D721Med (cell line): ENCODE measurements around the gene KCNG4.

ENCODE experiments used
- DNase-seq: peaks from one replicate; pipeline ENCODE4 v3.0.0; 2011; ENCODE audit warnings: low spot score; ENCODE audit not compliant: insufficient read length
- FAIRE-seq: peaks from 2 replicates; lab custom pipeline; 2011; peaks lifted over from hg19 to GRCh38; lab: Jason Lieb, UNC
- CTCF ChIP-seq: IDR thresholded peaks from 2 replicates; pipeline ENCODE4 v1.5.1; 2012; ENCODE audit warnings: mild to moderate bottlenecking, control low read depth; ENCODE audit not compliant: insufficient read depth; ENCODE audit errors: missing control alignments

KCNG4 gene

GRCh38 chr16:84272740-84273320 is 33.0 kb upstream of the KCNG4 start:
- DNase-seq (no peak), FAIRE-seq (no peak)
- no peak for TF ChIP-seq CTCF

- FAIRE-seq, result no peak
- TF ChIP-seq CTCF, result no peak
- DNase-seq, result no peak
Observed at GRCh38 chr16:84271866-84272265, 32.1 kb upstream of the KCNG4 start.

- FAIRE-seq, result no peak
- no peak for TF ChIP-seq CTCF
- DNase-seq, result no peak
Observed at GRCh38 chr16:84271037-84271436, 31.2 kb upstream of the KCNG4 start.

GRCh38 chr16:84270531-84270930 is 30.7 kb upstream of the KCNG4 start:
- no peak for TF ChIP-seq CTCF
- DNase-seq, result no peak
- FAIRE-seq, result no peak

GRCh38 chr16:84270071-84270470 is 30.3 kb upstream of the KCNG4 start:
- no peak for TF ChIP-seq CTCF
- FAIRE-seq (no peak), DNase-seq (no peak)

GRCh38 chr16:84268291-84269040 is 28.7 kb upstream of the KCNG4 start:
- no peak for TF ChIP-seq CTCF
- FAIRE-seq (no peak), DNase-seq (no peak)

GRCh38 chr16:84267380-84267779 is 27.6 kb upstream of the KCNG4 start:
- no peak for FAIRE-seq
- no peak for TF ChIP-seq CTCF
- DNase-seq, result no peak
